Stimulated activated CD4-positive, alpha-beta T cell treated with anti-CD3 and anti-CD28 coated beads, Interleukin-1b, Interleukin-23, amount 100 ng/mL, for 4 hours (primary cell): ENCODE data around the gene RCCD1.
A peak's percentile ranks its signal among the peaks of the same experiment; 100 is the strongest.
"Not testable (repeated sequence)": the region's sequence is repeated elsewhere in the genome, so short reads cannot be mapped to it uniquely, and the experiment has no call there.

ENCODE experiments used
- DNase-seq, 2 donors: peaks; one replicate each; pipeline ENCODE4 v3.0.0-alpha.2; 2020; ENCODE audit warnings: low read depth in 2 of 2

The RCCD1 gene

GRCh38 chr15:90954712-90955623, at the start of gene RCCD1:
Gene RCCD1, plus strand, starts transcription at chr15:90954884. Its CDS starts 1,851 bp downstream, at chr15:90956735.
- DNase-seq = peak; percentile 77 to 81

- no peak for DNase-seq
Measured at GRCh38 chr15:90905306-90906180, 49.1 kb upstream of the RCCD1 start.

GRCh38 chr15:90906181-90906849, 48.4 kb upstream of the RCCD1 start:
- DNase-seq = no peak

- DNase-seq = no peak
Measured at GRCh38 chr15:90907051-90907660, 47.5 kb upstream of the RCCD1 start.

- DNase-seq = no peak
Measured at GRCh38 chr15:90907838-90908507, 46.7 kb upstream of the RCCD1 start.

GRCh38 chr15:90909449-90909848, 45.2 kb upstream of the RCCD1 start:
- DNase-seq = not testable (repeated sequence)

- DNase-seq = no peak
Measured at GRCh38 chr15:90909976-90910375, 44.7 kb upstream of the RCCD1 start.

- no peak for DNase-seq
Measured at GRCh38 chr15:90910441-90911301, 44.0 kb upstream of the RCCD1 start.

- DNase-seq = no peak
Measured at GRCh38 chr15:90911302-90911623, 43.4 kb upstream of the RCCD1 start.

- DNase-seq = no peak
Measured at GRCh38 chr15:90911906-90912769, 42.5 kb upstream of the RCCD1 start.

- no peak for DNase-seq
Measured at GRCh38 chr15:90912770-90913075, 42.0 kb upstream of the RCCD1 start.

GRCh38 chr15:90913398-90913944, 41.2 kb upstream of the RCCD1 start:
- DNase-seq = no peak

GRCh38 chr15:90914305-90915080, 40.2 kb upstream of the RCCD1 start:
- DNase-seq = no peak

GRCh38 chr15:90915216-90915807, 39.4 kb upstream of the RCCD1 start:
- DNase-seq = no peak

GRCh38 chr15:90915808-90916440, 38.8 kb upstream of the RCCD1 start:
- DNase-seq = no peak

- no peak for DNase-seq
Measured at GRCh38 chr15:90916461-90916860, 38.2 kb upstream of the RCCD1 start.

- DNase-seq = no peak
Measured at GRCh38 chr15:90917569-90917968, 37.1 kb upstream of the RCCD1 start.
